ENCODE data around the gene ARSD.
"Not testable (repeated sequence)": the region's sequence is repeated elsewhere in the genome, so short reads cannot be mapped to it uniquely, and the experiment has no call there.

Gene ARSD

DNA sequence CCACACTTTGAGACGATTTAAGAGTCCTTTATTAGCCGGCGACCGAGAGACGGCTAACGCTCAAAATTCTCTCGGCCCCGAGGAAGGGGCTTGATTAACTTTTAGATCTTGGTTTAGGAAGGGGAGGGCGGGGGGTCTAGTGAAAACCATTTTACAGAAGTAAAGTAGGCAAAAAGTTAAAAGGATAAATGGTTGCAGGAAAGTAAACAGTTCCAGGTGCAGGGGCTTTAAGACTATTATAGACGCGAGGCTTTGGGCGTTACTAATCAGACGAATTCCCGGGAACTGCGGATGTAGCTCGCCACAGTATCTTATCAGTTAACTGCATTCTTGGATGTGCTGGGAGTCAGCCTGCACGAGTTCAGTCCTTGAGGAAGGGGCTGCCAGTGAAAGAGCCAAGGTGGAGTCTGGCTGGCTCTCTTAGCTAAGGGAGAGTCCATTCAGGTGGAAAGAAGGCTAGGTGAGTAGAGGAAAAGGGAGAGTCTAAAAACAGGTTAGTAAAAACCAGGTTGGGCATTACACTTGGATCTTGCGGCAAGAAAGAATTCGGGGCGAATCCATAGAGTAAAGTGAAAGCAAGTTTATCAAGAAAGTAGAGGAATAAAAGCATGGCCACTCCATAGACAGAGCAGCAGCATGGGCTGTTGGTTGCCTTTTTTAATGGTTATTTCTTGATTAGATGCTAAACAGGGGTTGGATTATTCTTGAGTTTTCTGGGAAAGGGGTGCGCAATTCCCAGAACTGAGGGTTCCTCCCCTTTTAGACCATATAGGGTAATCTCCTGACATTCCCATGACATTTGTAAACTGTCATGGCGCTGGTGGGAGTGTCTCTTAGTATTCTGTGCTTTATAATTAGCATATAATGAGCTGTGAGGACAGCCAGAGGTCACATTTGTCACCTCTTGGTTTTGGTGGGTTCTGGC is 38.3 kb downstream of the ARSD start:
- not testable (repeated sequence) for DNase-seq

DNA sequence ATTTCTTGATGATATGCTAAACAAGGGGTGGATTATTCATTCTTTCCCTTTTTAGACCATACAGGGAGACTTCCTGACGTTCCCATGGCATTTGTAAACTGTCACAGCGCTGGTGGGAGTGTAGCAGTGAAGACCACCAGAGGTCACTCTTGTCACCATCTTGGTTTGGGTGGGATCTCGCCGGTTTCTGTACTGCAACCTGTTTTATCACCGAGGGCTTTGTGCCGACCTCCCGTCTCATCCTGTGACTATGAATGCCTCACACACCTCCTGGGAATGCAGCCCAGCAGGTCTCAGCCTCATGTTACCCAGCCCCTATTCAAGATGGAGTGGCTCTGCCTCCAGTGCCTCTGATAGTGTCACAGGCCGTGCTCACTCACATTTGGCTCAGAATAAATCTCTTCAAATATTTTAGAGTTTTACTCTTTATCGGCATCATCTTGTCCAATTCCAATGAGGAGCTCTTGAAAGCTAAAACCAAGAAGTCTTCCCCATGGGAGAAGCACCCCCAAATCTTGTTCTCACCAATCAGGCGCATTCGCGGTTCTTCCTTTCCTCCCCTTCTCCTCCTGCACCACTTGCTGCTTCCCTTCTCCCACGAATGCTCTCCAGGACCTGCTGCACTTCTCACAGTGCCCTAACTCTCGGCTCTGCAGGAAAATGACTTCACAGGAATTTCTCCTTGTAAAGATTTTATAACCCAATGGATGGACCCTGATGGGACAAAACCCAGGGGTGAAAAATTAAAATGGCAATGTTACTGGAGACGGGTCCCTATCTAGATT is 39.2 kb downstream of the ARSD start:
- not testable (repeated sequence) for DNase-seq

DNA sequence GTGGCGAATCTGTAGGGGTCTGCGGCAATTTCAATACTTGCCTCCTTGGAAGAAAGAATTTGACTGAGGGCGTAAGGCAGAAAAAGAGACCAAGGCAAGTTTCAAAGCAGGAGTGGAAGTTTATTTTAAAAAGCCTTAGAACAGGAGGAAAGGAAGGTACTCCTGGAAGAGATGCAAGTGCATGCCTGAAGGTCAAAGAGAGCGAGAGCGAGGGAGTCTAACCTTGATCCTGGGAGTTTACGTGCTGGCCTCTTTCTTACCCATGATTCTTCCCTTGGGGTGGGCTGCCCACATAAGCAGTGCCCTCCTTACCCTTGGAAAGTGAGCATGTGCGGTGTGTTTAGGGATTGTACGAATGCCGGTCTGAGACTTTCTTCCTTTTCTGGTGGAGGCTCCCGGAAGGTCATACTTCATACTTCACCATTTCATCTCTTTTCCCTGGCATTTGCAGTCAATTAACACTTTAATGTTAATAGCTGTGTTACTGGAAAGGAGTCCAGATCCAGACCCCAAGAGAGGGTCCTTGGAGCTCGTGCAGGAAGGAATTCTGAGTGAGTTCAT is 40.0 kb downstream of the ARSD start:
- no peak for DNase-seq

DNA sequence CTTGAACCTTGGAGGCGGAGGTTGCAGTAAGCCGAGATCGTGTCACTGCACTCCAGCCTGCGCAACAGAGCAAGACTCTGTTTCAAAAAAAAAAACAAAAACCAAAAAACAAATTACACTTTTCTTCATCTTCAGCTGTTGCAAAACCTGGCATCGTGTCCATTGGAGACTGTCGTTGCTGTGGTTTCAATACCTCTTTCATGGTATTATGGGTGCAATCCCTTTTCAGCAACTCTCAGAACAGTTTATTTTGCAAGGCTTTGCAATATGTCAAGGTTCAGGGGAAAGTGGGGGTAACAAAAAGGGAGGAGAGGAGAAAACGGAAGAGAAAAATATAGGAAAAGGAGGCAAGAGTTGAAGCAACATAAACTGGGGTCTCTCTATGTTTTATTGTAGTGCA is 40.8 kb downstream of the ARSD start:
- no peak for DNase-seq

DNA sequence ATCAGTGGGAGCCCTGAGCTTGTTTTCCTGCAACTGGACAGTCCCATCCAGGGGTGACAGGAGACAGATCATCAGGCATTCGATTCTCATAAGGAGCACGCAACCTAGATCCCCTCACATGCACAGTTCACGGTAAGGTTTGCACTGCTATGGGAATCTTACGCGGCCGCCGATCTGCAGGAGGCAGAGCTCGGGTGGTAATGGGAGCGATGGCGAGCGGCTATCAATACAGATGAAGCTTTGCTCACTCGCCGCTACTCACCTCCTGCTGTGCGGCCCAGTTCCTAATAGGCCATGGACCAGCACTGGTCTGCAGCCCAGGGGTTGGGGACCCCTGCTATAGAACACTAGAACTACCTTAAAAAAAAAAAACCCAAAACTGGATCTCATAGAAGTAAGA is 45.4 kb downstream of the ARSD start:
- DNase-seq, result no peak

DNA sequence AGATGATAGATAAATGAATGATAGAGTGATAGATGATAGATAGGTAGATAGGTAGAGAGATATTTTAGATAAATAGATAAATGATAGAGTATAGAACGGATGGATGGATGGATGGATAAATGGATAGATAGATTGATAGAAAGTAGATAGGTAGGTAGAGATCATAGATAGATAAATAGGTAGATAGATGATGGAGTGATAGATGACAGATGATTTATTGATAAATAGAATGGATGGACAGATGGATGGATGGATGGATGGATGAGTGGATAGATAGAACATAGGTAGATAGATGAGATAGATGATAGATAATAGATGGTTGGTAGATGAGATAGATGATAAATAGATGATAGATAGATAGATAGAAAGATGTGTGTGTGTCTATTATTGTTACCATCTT is 49.5 kb downstream of the ARSD start:
- DNase-seq, result no peak

DNA sequence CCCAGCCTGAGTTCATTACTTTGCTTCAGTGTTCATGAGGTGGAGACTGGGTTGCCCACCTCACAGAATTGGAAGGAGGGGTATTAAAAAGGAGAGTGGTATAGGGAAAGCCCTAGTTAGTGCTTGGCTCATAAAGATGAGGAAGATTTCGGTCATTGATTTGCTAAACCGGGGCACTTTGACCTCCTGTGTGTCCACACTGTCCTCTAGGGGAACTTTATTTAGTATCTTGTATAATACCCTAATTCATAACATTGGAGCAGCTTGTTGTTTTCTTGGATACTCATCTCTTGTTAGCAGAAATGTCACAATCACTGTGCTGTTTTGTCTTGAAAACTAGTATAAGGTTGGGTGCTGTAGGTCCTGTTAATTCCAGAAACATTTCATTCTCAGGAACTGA is 50.6 kb downstream of the ARSD start:
- DNase-seq, result no peak

DNA sequence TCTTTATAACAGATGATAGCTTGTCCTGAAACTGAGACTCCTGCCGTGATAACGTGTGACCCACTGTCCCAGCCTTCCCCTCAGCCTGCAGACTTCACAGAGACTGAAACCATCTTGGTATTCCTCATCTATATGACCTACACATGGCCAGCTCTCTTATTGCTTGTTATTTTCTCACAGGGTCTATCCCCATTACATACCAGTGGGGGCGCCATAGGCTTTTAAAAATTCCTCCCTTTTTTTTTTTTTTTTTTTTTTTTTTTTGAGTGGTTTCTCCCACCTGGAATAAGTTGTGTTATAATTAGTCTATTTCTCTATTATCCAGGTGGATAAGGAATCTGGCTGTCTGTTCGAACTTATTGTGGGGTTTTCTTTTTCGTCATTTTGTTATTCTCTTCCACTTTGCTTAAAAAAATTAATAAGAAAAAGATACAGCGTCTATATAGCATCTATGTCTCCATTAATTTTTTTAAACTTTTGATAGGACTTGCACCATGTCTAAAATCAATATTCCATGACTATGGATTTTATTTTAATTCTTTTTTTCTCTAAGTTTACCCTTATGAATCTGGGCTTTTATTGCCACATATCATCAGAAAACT is 53.2 kb downstream of the ARSD start:
- no peak for DNase-seq

DNA sequence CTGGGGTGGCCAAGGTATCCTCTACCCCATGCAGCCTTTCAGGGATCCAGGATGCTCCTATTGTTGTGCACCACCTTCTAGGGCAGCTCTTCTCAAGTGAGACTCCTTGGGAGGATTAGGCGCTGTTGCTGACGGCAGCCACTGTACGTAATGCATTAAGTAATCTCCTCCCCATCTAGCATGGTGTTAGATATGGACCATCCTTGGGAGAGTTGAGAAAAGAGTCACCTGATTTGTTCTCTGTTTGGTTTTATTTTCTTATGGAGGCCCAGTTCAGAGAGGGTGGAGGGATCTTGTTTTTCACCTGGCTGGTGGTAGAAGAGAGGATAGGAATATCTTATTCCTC is 54.0 kb downstream of the ARSD start:
- no peak for DNase-seq

DNA sequence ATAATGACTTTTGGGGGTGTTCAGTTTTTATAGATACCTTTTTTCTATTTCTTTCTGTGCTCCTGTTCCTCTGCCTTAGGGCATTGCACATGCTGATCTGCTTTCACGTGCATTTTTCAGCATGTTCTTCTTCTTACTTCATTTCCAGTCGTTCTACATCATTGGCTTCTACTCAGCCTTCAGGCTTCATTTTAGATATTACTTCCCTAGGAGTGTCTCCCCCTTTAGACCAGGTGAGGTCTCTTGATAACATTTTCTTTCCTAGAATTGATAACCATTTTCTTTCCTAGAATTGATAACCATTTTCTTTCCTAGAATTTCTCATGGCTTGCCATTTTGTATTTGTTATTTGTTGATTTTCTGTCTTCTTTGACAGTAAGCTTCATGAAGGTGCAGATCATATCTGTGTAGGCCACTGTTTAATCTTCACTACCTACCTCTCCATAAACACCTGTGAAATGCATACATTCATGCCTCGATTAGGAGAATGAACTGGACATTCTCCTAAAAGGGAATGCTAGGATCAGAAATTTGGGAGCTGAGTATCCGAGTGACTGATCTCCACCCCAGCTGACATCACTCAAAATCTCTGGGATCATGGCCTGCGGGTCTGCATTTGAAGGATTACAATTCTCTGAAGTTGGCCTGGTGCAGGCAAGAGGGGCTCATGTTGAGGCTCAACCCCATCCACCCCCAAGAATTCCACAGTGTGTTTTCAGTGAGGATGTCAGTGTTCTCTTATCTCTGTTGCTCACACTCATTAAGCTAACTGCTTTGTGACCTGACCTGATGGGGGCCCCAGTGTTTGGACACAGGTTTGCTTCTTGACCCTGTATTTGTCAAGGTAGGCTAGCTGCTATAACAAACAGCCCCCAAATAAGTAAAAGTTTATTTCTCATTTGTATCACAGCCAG is 54.7 kb downstream of the ARSD start:
- DNase-seq, result no peak

DNA sequence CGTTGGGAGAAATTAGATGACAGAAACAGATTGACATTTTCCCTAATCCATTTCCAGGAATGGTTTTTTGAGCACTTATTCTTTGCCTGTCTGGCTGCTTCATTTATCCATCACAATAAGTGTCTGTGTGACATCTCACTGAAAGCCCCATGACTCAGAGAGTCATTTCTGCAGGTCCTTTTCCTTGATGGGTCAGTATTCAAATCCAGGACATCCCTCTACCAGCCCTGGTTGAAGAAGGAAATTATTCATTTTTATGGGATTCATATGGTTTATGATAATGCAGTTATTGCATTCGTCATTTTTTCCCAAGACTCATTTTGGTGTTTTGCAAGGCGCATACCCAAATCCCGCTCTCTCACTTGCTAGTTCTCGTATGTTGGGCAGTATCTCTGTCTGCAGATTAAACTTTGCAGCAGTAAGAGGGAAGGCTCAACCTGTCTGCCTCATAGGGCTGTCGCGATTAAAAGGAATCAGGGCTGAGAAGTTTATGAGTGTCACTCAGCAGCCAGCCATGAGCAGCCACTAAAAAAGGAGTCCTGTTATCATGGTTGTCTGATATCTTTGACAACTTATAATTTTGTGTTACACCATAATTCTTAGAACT is 56.4 kb downstream of the ARSD start:
- no peak for DNase-seq

DNA sequence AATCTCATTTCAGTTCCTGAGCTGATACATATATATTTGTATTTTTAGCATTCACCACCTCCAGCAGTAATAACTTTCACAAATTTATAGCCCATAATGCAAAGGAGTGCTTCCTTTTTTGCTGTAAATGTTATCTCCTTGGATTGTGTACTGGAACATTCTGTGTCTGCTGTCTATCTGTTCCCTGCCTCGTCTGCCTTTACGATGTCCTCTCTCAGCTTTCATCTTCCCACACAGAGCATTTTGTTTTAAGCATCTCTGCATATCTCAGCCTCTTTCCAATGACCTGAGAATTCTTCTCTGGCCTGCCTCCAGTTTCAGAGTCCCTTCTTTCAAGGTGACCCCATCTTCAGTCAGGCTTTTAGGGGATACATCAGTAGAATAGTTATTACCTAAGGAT is 57.3 kb downstream of the ARSD start:
- no peak for DNase-seq

DNA sequence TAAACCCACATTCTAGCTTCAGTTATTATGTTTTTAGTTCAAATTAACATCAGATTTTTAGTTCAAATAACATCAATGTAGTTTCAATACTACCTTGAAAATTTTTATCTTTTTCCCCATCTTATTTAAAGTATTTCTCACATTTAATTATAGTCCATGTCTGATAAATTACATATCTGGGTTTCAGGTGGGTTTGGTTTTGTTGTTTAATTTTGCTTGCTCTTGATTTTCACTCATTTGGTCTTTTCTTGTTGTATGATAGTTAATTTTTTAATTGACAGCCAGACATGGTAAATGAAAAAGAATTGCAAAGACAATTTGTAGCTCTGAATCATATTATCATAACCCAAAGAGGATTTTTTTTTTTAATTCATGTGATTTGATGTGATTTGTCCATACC is 58.5 kb downstream of the ARSD start:
- no peak for DNase-seq

DNA sequence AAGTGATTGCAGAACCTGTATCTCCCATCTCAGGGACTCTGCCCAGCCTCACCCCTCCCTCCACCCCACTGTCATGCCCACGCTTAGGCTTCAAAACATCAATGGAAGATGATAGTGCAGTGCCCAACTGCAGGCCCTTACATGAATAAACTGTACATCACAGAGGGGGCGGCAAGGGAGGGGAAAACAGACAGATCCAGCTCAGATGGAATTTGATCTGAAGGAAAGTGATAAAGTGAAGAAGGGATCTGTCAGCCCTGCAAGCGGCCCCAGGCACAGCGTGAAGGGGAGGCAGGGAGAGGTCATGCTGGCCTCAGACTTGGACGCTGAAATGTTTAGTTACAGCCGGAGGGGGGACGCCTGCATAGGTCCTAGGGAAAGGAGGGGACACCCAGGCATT is 61.9 kb downstream of the ARSD start:
- DNase-seq, result no peak

DNA sequence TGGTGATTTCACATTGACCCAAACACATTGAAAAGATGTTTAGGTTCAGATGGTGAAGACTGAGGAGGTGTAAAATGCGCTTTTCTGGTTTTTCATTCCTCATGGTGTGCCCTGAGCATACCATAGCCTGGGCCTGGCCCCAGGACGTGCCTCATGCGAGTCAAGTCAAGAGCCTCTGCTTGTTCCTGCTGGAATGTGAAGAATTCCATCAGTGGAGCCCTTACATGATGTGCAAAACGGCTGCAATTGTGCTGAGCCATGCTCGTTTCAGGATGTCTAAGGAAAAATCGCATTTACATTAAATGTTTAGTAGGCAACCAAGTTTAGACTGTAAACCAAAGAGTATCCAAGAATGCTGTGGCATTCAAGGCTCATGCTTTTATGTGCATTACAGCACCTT is 65.5 kb downstream of the ARSD start:
- DNase-seq, result no peak

DNA sequence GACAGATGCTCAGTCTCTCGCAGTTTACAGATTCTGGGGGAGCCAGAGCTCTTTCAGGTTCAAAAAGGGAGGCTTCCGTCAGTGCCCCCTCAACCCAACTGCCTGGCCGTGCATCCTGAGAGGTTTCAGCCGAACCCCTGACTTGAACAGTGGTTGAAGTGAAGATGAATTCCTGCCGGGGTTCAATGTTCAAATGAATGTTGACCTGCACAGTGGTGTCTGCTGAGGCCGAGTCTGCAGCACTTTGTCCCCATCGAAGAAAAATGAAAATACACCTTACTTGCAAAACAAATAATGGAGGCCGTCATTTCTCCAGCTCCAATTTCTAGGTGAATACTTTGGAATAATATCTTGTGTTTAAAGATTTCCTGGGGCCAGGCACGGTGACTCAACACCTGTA is 66.7 kb downstream of the ARSD start:
- DNase-seq, result no peak

DNA sequence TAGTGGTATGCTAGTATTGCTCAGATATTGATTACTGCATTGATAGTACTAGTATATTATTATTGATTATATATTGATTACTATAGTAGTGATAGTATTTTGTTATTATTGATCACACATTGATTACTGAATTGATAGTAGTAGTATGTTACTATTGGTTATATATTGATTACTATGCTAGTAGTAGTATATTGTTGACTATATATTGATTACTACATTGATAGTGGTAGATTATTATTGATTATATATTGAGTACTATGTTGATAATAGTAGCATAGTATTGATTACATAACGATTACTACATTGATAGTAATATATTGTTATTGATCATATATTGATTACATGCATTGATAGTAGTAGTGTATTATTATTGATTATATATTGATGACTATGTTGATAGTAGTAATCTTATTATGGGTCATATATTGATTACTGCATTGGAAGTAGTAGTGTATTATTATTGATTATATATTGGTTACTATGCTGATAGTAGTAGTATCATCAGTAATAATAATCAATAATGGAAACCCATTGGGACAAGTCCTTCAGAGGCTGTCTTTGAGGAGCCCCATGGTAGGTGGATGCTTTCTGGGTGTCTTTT is 69.8 kb downstream of the ARSD start:
- no peak for DNase-seq

DNA sequence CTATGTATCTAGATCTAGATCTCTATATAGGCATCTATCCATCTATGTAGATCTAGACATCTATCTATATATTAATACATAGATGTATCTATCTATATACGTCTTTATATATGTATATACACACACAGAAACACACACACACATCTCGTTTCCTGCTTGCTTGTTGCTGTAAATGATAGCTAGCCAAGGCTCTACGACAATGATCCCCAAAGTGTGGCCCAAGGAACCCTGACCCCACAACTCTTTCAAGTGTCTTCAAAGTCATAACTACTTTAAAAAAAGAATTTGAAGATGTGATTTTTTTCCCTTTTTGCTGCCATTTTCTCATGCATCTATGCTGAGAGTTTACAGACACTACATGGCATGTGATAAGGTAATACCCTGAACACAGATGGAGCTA is 71.6 kb downstream of the ARSD start:
- DNase-seq, result no peak

DNA sequence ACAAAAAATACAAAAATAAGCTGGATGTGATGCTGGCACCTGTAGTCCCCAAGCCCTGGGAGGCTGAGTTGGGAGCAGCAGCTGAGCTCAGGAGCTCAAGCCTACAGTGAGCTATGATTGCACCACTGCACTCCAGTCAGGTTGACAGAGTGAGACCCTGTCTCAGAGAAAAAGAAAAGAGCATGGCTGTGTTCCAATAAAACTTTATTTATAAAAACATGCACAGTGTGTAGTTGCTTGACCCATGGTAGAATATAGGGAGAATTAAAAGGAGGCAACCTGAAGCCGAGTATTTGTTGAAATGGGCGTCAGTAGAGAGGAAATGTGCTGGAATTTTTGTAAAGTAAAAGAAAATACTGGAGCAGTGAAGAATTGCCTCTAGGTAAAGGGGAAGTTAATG is 73.4 kb downstream of the ARSD start:
- no peak for DNase-seq

DNA sequence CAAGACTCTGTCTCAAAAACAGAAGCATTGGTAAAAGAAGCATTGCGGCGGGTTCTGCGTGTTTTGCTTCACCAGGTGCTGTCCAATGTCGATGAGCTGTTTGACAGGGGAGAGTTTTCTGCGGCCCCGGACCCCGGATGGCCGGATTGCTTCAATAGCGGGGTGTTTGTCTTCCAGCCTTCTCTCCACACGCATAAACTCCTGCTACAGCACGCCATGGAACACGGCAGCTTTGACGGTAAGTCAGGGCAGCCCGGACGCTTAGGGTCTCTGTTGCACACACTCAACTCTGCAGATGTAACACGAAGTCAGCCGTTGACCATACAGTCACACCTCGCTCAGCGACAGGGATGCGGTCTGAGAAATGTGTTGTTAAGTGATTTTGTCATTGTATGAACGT is 74.2 kb downstream of the ARSD start:
- DNase-seq, result no peak
